Neutrophil (primary cell): Measurements from ENCODE around the gene SPATA6L.

Source experiments
- H3K27ac ChIP-seq: fragments of 200-600 bp; sonication (generic); 2 replicates; pipeline ENCODE4 v1.5.1; 2016; ENCODE audit warnings: mild to moderate bottlenecking, moderate library complexity
- H3K27me3 ChIP-seq: fragments of 200-600 bp; sonication (generic); 2 replicates; pipeline ENCODE4 v1.6.0; 2016; ENCODE audit warnings: mild to moderate bottlenecking
- H3K36me3 ChIP-seq: fragments of 200-600 bp; sonication (generic); 2 replicates; pipeline ENCODE4 v1.5.1; 2017
- H3K4me1 ChIP-seq, 2 experiments: fragments of 200-600 bp in 1 of 2; sonication (generic) in 1 of 2; 1 replicate in 1 of 2; 2 replicates in 1 of 2; pipeline versions ENCODE4 v1.5.1 to v1.6.1; 2013 to 2016; ENCODE audit warnings: low read depth in 1 of 2, low read length in 1 of 2, mild to moderate bottlenecking in 1 of 2, moderate library complexity in 1 of 2; ENCODE audit not compliant: control insufficient read depth in 1 of 2, insufficient read depth in 1 of 2
- H3K4me3 ChIP-seq, 2 experiments: fragments of 200-600 bp in 1 of 2; sonication (generic) in 1 of 2; 1 replicate in 1 of 2; 2 replicates in 1 of 2; pipeline ENCODE4 v1.5.1; 2013 to 2016; ENCODE audit warnings: low read depth in 1 of 2, low read length in 1 of 2, mild to moderate bottlenecking in 1 of 2, moderate library complexity in 1 of 2
- H3K9me3 ChIP-seq: fragments of 200-600 bp; sonication (generic); 2 replicates; pipeline ENCODE4 v1.5.1; 2016
- CTCF ChIP-seq: fragments of 200-600 bp; sonication (generic); IDR thresholded peaks from 2 replicates; pipeline ENCODE4 v1.5.1; 2016; ENCODE audit warnings: antibody characterized with exemption

The SPATA6L gene

GRCh38 chr9:4690144-4690543 is 23.9 kb upstream of the SPATA6L start:
- Histone ChIP-seq H3K4me1 (no peaks in the 10 kb centered on the region), H3K36me3 (peaks cover 35% of the 10 kb centered on the region), H3K9me3 (no peaks in the 10 kb centered on the region), H3K27ac (no peak overlapping the region), H3K4me3 (no peak overlapping the region), H3K27me3 (no peaks in the 10 kb centered on the region)
- no peak for TF ChIP-seq CTCF

GRCh38 chr9:4689687-4690104 is 23.4 kb upstream of the SPATA6L start:
- H3K9me3 ChIP-seq: no peaks in the 10 kb centered on the region
- TF ChIP-seq CTCF: no peak
- H3K27ac ChIP-seq: no peak overlapping the region
- H3K27me3 ChIP-seq: no peaks in the 10 kb centered on the region
- no peak overlapping the region for H3K4me3 ChIP-seq
- H3K4me1 ChIP-seq: no peaks in the 10 kb centered on the region
- peaks cover 35% of the 10 kb centered on the region for H3K36me3 ChIP-seq

GRCh38 chr9:4689021-4689420 is 22.7 kb upstream of the SPATA6L start:
- no peak overlapping the region for H3K4me3 ChIP-seq
- H3K27me3 ChIP-seq: no peaks in the 10 kb centered on the region
- no peaks in the 10 kb centered on the region for H3K9me3 ChIP-seq
- no peaks in the 10 kb centered on the region for H3K4me1 ChIP-seq
- H3K27ac ChIP-seq: no peak overlapping the region
- no peak for TF ChIP-seq CTCF
- peaks cover 33% of the 10 kb centered on the region for H3K36me3 ChIP-seq

GRCh38 chr9:4686584-4686983 is 20.3 kb upstream of the SPATA6L start:
- peaks cover 31% of the 10 kb centered on the region for H3K36me3 ChIP-seq
- no peaks in the 10 kb centered on the region for H3K27me3 ChIP-seq
- no peak for TF ChIP-seq CTCF
- H3K4me1 ChIP-seq: no peaks in the 10 kb centered on the region
- no peak overlapping the region for H3K4me3 ChIP-seq
- H3K27ac ChIP-seq: no peak overlapping the region
- H3K9me3 ChIP-seq: no peaks in the 10 kb centered on the region

- Histone ChIP-seq H3K4me1 (no peaks in the 10 kb centered on the region), H3K9me3 (no peaks in the 10 kb centered on the region), H3K36me3 (peaks cover 31% of the 10 kb centered on the region), H3K4me3 (no peak overlapping the region), H3K27me3 (no peaks in the 10 kb centered on the region), H3K27ac (no peak overlapping the region)
- no peak for TF ChIP-seq CTCF
These were observed 19.8 kb upstream of the SPATA6L start for GRCh38 chr9:4686112-4686511.

GRCh38 chr9:4684820-4685219 is 18.5 kb upstream of the SPATA6L start:
- Histone ChIP-seq H3K4me3 (no peak overlapping the region), H3K27me3 (no peaks in the 10 kb centered on the region), H3K9me3 (no peaks in the 10 kb centered on the region), H3K4me1 (peaks cover 12% of the 10 kb centered on the region in 2 experiments), H3K27ac (no peak overlapping the region), H3K36me3 (peaks cover 18% of the 10 kb centered on the region)
- no peak for TF ChIP-seq CTCF
